RWPE2 (cell line): ENCODE measurements around the gene OR8B8.

Experiments
- ATAC-seq: fragments of 200-7000 bp; cut with Tn5 transposase; 3 replicates; pipeline ENCODE4 v1.9.1; 2021; ENCODE audit warnings: low read depth
- DNase-seq: peaks from one replicate; pipeline ENCODE4 v3.0.0-alpha.2; 2020; ENCODE audit warnings: low spot score
- H3K27ac ChIP-seq: fragments of 450-650 bp; 2 replicates; pipeline ENCODE4 v1.5.1; 2017; ENCODE audit warnings: mild to moderate bottlenecking; ENCODE audit not compliant: poor library complexity, severe bottlenecking
- H3K27me3 ChIP-seq: fragments of 250-450 bp; sonication (Bioruptor Pico); 2 replicates; pipeline ENCODE4 v1.5.1; 2021; ENCODE audit warnings: mild to moderate bottlenecking, moderate library complexity; ENCODE audit not compliant: insufficient read depth, poor library complexity, severe bottlenecking
- H3K36me3 ChIP-seq: fragments of 250-450 bp; sonication (Bioruptor Pico); 2 replicates; pipeline ENCODE4 v1.5.1; 2020; ENCODE audit warnings: low read depth, mild to moderate bottlenecking, moderate library complexity
- H3K4me1 ChIP-seq: fragments of 250-450 bp; sonication (Bioruptor Pico); 2 replicates; pipeline ENCODE4 v1.5.1; 2021; ENCODE audit warnings: mild to moderate bottlenecking, moderate library complexity; ENCODE audit not compliant: insufficient read depth, poor library complexity, severe bottlenecking
- H3K4me3 ChIP-seq: fragments of 250-450 bp; sonication (Bioruptor Pico); 2 replicates; pipeline ENCODE4 v1.5.1; 2021; ENCODE audit warnings: mild to moderate bottlenecking, moderate library complexity; ENCODE audit not compliant: severe bottlenecking
- H3K9me3 ChIP-seq: fragments of 250-450 bp; sonication (Bioruptor Pico); 2 replicates; pipeline ENCODE4 v1.5.1; 2021; ENCODE audit warnings: mild to moderate bottlenecking, moderate library complexity; ENCODE audit not compliant: severe bottlenecking
- CTCF ChIP-seq: fragments of 450-650 bp; IDR thresholded peaks from one replicate; pipeline ENCODE4 v1.5.1; 2017; ENCODE audit warnings: mild to moderate bottlenecking, moderate library complexity; ENCODE audit not compliant: poor library complexity, severe bottlenecking

Gene OR8B8

DNA sequence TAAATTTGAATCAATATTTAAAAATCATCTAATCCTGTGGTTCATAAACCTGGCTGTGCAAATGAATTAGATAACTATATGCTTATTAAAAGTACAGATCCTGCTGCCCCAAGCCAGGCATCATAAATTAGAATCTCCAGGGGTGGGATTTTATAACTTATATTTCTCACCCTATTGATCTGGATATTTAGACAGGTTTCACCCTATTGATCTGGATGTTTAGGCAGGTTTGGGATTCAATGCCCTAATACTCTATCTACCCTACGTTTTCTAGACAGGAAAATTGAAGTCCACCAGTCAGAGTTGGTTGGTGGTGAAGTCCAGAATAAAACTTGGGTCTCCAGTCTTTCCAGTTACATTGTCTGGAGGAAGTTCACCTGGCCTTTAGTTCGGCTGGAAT is 2.6 kb downstream of the OR8B8 start:
- no peak for TF ChIP-seq CTCF
- H3K36me3 ChIP-seq = no peaks in the 10 kb centered on the region
- no peak overlapping the region for H3K27ac ChIP-seq
- H3K4me3 ChIP-seq = no peak overlapping the region
- H3K4me1 ChIP-seq = no peaks in the 10 kb centered on the region
- no peaks in the 10 kb centered on the region for H3K9me3 ChIP-seq
- DNase-seq (no peak), ATAC-seq (no peak)
- no peaks in the 10 kb centered on the region for H3K27me3 ChIP-seq

GRCh38 chr11:124442442-124442841 is 3.1 kb downstream of the OR8B8 start:
- DNase-seq = no peak

GRCh38 chr11:124441519-124441918 is 4.0 kb downstream of the OR8B8 start:
- Histone ChIP-seq H3K27ac (no peak overlapping the region), H3K36me3 (no peaks in the 10 kb centered on the region), H3K4me1 (no peaks in the 10 kb centered on the region), H3K27me3 (no peaks in the 10 kb centered on the region), H3K4me3 (no peak overlapping the region), H3K9me3 (no peaks in the 10 kb centered on the region)
- DNase-seq = no peak
- ATAC-seq = no peak
- no peak for TF ChIP-seq CTCF

More at GRCh38 chr11:124442442-124442841, 3.1 kb downstream of the OR8B8 start:
- no peak overlapping the region for H3K4me3 ChIP-seq
- no peaks in the 10 kb centered on the region for H3K4me1 ChIP-seq
- ATAC-seq = peak; percentile 40; the same call in 1 of the 3 replicates
- no peaks in the 10 kb centered on the region for H3K36me3 ChIP-seq
- no peaks in the 10 kb centered on the region for H3K27me3 ChIP-seq
- no peak overlapping the region for H3K27ac ChIP-seq
- peak; percentile 17 for TF ChIP-seq CTCF
- no peaks in the 10 kb centered on the region for H3K9me3 ChIP-seq

GRCh38 chr11:124441081-124441480 is 4.4 kb downstream of the OR8B8 start:
- no peak overlapping the region for H3K4me3 ChIP-seq
- no peak for ATAC-seq
- no peak overlapping the region for H3K27ac ChIP-seq

More at GRCh38 chr11:124441081-124441480, 4.4 kb downstream of the OR8B8 start:
- Histone ChIP-seq H3K9me3 (no peaks in the 10 kb centered on the region), H3K27me3 (peaks cover 2% of the 10 kb centered on the region), H3K4me1 (no peaks in the 10 kb centered on the region), H3K36me3 (no peaks in the 10 kb centered on the region)
- DNase-seq = no peak
- TF ChIP-seq CTCF = no peak
